Left renal pelvis (tissue), 4 donors: ENCODE measurements around the gene MED19. TPM values are rescaled to one million over a fixed set of nuclear protein-coding genes. Genes with fewer than 3 reads are reported as not detected.

Experiments
- polyA plus RNA-seq, 4 donors: library from polyadenylated mRNA; unstranded; fragments of 120-200 nt; gene quantifications; one replicate each; pipeline ENCODE4 v1.2.1, GENCODE V29; 2013; ENCODE audit not compliant: insufficient read length in 4 of 4

The MED19 gene
- polyA plus RNA-seq, 4 donors: 15.0 to 24.4 (median 18.5) TPM

Other genes starting within 250 kb of the MED19 start
- 1 to 10 TPM; 4.9 to 9.7 (median 6.5) TPM for gene SLC43A1, start 196.5 kb downstream of the MED19 start, polyA plus RNA-seq
- gene TIMM10, start 181.5 kb downstream of the MED19 start, polyA plus RNA-seq: 10 to 100 TPM; 42.2 to 52.6 (median 46.8) TPM
- under 1 TPM; 0.21 to 0.63 (median 0.38) TPM for gene SMTNL1, start 174.6 kb downstream of the MED19 start, polyA plus RNA-seq
- 10 to 100 TPM; 36.5 to 46.7 (median 42.3) TPM for gene UBE2L6, start 144.5 kb downstream of the MED19 start, polyA plus RNA-seq
- 100 to 1,000 TPM; 139 to 440 (median 176) TPM for gene SERPING1, start 114.5 kb downstream of the MED19 start, polyA plus RNA-seq
- gene YPEL4, start 62.3 kb downstream of the MED19 start, polyA plus RNA-seq: 1 to 10 TPM; 1.5 to 4.4 (median 3.3) TPM
- gene CLP1, start 54.5 kb downstream of the MED19 start, polyA plus RNA-seq: 10 to 100 TPM; 12.0 to 17.2 (median 16.5) TPM
- 10 to 100 TPM; 38.9 to 55.7 (median 50.5) TPM for gene ZDHHC5, start 44.1 kb downstream of the MED19 start, polyA plus RNA-seq
- gene TMX2, start 378 bp upstream of the MED19 start, polyA plus RNA-seq: 100 to 1,000 TPM in 3 of 4 donors, 10 to 100 TPM in 1; 81.6 to 126 (median 117) TPM
- 100 to 1,000 TPM in 2 of 4 donors, 10 to 100 TPM in 2; 88.2 to 142 (median 99.1) TPM for gene SELENOH, start 29.3 kb upstream of the MED19 start, polyA plus RNA-seq
- under 1 TPM; 0.06 to 0.18 (median 0.13) TPM for gene BTBD18, start 39.6 kb upstream of the MED19 start, polyA plus RNA-seq
- gene CTNND1, start 49.6 kb upstream of the MED19 start, polyA plus RNA-seq: 100 to 1,000 TPM; 144 to 230 (median 216) TPM